GM21367 (cell line): ENCODE results near the gene UNC5A.

Source experiments
- ATAC-seq: cut with Tn5 transposase; IDR thresholded peaks from one replicate; pipeline ENCODE4 v1.9.1; 2021; ENCODE audit not compliant: unreplicated experiment

Gene UNC5A

DNA sequence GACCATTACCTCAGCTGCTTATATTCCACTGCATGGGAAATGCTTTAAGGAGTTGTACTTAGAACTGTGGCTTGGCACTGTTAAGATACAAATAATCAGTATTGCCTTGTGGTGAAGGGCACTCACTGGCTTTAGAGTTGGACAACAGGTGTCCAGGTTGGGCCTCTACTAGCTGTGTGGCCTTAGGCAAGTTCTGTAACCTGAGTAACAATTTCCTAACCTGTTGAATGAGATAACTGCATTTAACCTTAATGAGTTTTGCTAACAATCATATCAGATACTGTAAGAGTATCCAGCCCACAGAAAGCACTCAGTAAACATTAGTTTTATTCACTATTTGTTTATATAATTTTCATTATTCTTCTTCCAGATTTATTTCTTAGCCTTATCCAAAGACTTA is 106.0 kb downstream of the UNC5A start:
- ATAC-seq = no peak

- no peak for ATAC-seq
These were observed 108.3 kb downstream of the UNC5A start for GRCh38 chr5:176918613-176919012.

DNA sequence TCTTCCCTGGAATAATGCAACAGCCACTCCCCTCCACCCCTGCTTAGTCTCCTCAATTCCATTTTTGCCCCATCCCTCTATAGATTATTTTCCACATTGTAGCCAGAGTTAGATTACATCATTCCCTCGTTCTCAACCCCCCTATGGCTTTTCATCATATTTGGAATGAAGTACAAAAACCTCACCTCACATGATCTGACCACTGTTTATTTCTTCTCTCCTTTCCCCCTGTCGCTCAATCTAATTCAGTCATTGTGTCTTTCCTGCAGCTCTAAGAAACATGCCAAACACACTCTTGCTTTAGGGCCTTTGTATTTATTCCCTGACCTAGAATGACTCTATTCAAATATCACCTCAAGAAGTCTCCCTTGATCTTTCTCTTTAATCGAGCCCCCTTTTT is 111.4 kb downstream of the UNC5A start:
- no peak for ATAC-seq

- ATAC-seq = no peak
These were observed 112.5 kb downstream of the UNC5A start for GRCh38 chr5:176922817-176923216.

DNA sequence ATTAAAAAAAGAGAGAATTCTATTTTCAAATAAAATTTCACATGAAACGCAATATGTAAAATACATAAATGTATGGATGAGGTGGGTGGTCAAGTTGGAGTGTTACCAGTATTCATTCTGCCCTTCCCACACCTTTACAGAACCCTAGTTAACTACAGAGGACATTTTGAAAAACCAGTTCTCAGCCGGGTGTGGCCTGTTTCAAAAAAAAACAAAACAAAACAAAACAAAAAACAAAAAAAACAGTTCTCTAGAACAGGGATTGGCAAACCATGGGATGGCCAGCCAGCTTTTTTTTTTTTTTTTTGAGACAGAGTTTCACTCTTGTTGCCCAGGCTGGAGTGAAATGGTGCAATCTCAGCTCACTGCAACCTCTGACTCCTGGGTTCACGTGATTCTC is 117.2 kb downstream of the UNC5A start:
- no peak for ATAC-seq

GRCh38 chr5:176929654-176930053 is 119.3 kb downstream of the UNC5A start:
- no peak for ATAC-seq
